ENCODE results near the gene PADI2. TPM values are rescaled to one million over a fixed set of nuclear protein-coding genes. Genes with fewer than 3 reads are reported as not detected.

The PADI2 gene
- total RNA-seq, 2 donors from 2014 or later = 0.27 to 2.3 TPM

DNA sequence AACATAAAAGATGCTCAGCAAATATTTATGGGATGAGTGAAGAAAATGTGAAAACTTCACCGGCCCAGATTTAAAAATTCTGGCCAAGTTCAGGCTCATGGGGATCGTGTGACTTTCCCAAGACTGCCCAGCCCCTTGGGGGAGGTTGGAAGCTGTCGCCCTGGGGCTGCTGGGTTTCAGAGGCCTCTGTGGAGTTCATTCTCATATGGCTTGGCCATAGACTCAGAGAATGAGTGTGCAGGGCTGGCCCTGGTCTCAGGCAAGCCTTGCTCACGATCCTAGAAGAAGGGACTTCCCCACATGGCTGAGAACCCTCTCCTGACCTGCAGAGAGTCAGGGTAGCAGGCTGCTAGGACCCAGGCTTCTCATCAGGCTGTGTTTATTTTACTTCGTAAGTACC lies 24.6 kb downstream of the PADI2 start:
- H3K9me3 ChIP-seq = no peaks in the 10 kb centered on the region
- TF ChIP-seq, protein P1, sequence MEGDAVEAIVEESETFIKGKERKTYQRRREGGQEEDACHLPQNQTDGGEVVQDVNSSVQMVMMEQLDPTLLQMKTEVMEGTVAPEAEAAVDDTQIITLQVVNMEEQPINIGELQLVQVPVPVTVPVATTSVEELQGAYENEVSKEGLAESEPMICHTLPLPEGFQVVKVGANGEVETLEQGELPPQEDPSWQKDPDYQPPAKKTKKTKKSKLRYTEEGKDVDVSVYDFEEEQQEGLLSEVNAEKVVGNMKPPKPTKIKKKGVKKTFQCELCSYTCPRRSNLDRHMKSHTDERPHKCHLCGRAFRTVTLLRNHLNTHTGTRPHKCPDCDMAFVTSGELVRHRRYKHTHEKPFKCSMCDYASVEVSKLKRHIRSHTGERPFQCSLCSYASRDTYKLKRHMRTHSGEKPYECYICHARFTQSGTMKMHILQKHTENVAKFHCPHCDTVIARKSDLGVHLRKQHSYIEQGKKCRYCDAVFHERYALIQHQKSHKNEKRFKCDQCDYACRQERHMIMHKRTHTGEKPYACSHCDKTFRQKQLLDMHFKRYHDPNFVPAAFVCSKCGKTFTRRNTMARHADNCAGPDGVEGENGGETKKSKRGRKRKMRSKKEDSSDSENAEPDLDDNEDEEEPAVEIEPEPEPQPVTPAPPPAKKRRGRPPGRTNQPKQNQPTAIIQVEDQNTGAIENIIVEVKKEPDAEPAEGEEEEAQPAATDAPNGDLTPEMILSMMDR (IDR thresholded peaks at IDR 0.05) = no peak
- H3K4me1 ChIP-seq (ENCODE audit: control insufficient read depth in 1 of 2, low read depth in 2 of 2) = no peaks in the 10 kb centered on the region
- H3K27ac ChIP-seq = no peak overlapping the region
- DNase-seq (ENCODE audit: low spot score) (no peak), ATAC-seq (ENCODE audit: insufficient number of reproducible peaks, low FRiP score, low read depth) (no peak)
- no peaks in the 10 kb centered on the region for H3K36me3 ChIP-seq
- no peak overlapping the region for H3K4me3 ChIP-seq
- H3K27me3 ChIP-seq (replicated peaks; ENCODE audit: insufficient read depth) = no peaks in the 10 kb centered on the region

DNA sequence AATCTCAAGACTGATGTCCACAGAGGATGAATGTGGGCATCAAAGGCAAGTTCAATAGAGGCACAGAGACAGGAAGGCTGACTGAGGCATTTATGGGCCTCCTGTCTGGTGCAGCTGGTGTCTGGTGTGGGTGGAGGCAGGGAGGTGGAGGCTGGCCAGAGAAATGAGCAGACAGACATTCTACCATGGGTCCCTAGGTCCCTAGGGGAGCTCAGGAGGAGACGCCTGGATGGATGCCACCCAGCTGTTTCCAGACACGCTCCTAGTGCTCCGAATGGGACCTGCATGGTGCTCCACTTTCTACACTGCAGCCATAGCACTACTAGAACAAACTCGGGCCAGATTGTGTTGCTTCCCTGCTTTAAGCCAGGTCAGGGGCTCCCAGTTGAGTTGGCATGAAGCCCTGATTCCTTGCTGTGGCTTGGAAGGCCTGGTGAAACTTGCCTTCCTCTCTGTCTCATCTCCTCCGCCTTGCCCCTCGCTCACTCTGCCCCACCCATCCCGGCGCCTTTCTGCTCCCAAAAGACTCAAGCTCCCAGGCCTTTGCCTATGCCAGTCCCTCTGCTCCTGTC lies 25.3 kb downstream of the PADI2 start:
- ATAC-seq (ENCODE audit: insufficient number of reproducible peaks, low FRiP score, low read depth) = no peak
- Histone ChIP-seq H3K27ac (no peak overlapping the region), H3K4me1 (ENCODE audit: control insufficient read depth in 1 of 2, low read depth in 2 of 2) (no peaks in the 10 kb centered on the region), H3K9me3 (no peaks in the 10 kb centered on the region), H3K36me3 (no peaks in the 10 kb centered on the region), H3K4me3 (no peak overlapping the region), H3K27me3 (replicated peaks; ENCODE audit: insufficient read depth) (no peaks in the 10 kb centered on the region)
- TF ChIP-seq, protein P1 (IDR thresholded peaks at IDR 0.05) = no peak
- no peak for DNase-seq (ENCODE audit: low spot score)

DNA sequence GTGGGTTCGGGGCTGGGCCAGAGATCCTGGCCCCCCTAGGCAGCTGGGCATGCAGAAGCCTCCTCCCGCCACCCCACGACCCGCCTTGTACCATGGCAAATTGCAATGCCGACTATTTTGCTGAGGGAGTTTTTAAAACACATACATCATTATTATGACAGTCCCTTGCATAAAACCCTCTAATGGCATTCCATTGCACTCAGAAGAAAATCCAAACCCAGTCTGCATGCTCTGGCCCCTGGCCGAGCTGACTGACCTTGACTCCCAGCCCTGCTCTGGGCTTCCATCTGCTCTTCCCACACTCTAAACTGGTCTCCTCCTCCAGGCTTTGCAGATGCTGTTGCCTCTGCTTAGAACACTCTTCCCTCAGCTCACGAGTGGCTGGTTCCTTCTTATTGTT lies 28.0 kb downstream of the PADI2 start:
- TF ChIP-seq, protein P1 (IDR thresholded peaks at IDR 0.05) = no peak
- H3K4me3 ChIP-seq = no peak overlapping the region
- H3K9me3 ChIP-seq = no peaks in the 10 kb centered on the region
- H3K4me1 ChIP-seq (ENCODE audit: control insufficient read depth in 1 of 2, low read depth in 2 of 2) = no peaks in the 10 kb centered on the region
- H3K27ac ChIP-seq = no peak overlapping the region
- H3K27me3 ChIP-seq (replicated peaks; ENCODE audit: insufficient read depth) = no peaks in the 10 kb centered on the region
- H3K36me3 ChIP-seq = no peaks in the 10 kb centered on the region
- no peak for ATAC-seq (ENCODE audit: insufficient number of reproducible peaks, low FRiP score, low read depth)
- DNase-seq (ENCODE audit: low spot score) = no peak

DNA sequence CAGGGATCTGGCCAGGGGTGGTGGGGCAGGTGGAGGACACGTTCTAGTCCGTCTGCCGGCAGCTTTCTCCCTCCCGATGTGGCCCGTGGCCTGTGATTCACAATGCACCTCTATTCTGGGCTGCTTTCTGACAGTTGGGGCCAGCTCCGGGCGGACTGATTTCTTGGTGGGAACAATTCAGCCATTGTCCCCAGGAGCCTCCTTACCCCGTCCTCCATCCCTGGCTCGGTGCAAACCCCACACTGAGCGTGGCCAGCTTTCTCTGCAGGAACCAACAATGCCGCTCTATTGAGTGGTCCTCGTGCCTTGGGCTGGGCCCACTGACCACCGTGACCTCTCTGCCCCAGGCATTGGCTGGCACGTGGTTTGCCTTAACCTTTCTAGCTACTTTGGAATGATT lies 29.7 kb downstream of the PADI2 start:
- H3K27me3 ChIP-seq (replicated peaks; ENCODE audit: insufficient read depth) = no peaks in the 10 kb centered on the region
- H3K27ac ChIP-seq = no peak overlapping the region
- no peaks in the 10 kb centered on the region for H3K9me3 ChIP-seq
- H3K36me3 ChIP-seq = no peaks in the 10 kb centered on the region
- ATAC-seq (ENCODE audit: insufficient number of reproducible peaks, low FRiP score, low read depth) (no peak), DNase-seq (ENCODE audit: low spot score) (no peak)
- TF ChIP-seq, protein P1 (IDR thresholded peaks at IDR 0.05) = no peak
- no peaks in the 10 kb centered on the region for H3K4me1 ChIP-seq (ENCODE audit: control insufficient read depth in 1 of 2, low read depth in 2 of 2)
- H3K4me3 ChIP-seq = no peak overlapping the region

DNA sequence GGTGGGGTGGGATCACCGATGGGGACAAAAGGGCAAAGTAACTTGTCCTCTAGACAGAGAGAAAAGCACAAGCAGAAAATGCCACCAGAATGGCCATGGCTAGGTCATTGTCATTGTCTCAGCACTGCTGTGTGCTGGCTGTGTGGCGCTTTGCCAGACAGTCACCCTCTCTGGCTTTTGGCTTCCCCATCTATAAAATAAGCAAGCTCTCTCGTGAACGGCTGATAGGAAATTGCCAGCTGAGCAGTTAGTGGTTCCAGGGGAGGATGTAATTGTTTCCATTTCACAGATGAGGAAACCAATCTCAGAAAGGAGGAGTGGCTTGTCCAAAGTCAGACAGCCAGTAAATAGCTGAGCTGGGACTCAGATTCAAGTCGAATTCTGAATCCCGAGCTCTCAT lies 32.5 kb downstream of the PADI2 start:
- H3K27me3 ChIP-seq (replicated peaks; ENCODE audit: insufficient read depth) = no peaks in the 10 kb centered on the region
- no peaks in the 10 kb centered on the region for H3K9me3 ChIP-seq
- ATAC-seq (ENCODE audit: insufficient number of reproducible peaks, low FRiP score, low read depth) (no peak), DNase-seq (ENCODE audit: low spot score) (no peak)
- no peak overlapping the region for H3K27ac ChIP-seq
- H3K4me1 ChIP-seq (ENCODE audit: control insufficient read depth in 1 of 2, low read depth in 2 of 2) = no peaks in the 10 kb centered on the region
- TF ChIP-seq, protein P1 (IDR thresholded peaks at IDR 0.05) = no peak
- no peak overlapping the region for H3K4me3 ChIP-seq
- no peaks in the 10 kb centered on the region for H3K36me3 ChIP-seq
